DND-41 (cell line): ENCODE measurements around the gene GPR151.

ENCODE experiments used
- ATAC-seq: fragments of 200-7000 bp; cut with Tn5 transposase; 3 replicates; pipeline ENCODE4 v1.9.1; 2021; ENCODE audit warnings: low read depth; ENCODE audit not compliant: insufficient read depth
- DNase-seq: peaks from one replicate; pipeline ENCODE4 v3.0.0-alpha.2; 2020
- H2AFZ ChIP-seq: 2 replicates; pipeline ENCODE4 v1.6.0; 2012; ENCODE audit warnings: low read depth, low read length
- H3K27ac ChIP-seq: 2 replicates; pipeline ENCODE4 v1.5.1; 2012; ENCODE audit warnings: low read length, inconsistent platforms
- H3K27me3 ChIP-seq: fragments of 200-600 bp; sonication (generic); 2 replicates; pipeline ENCODE4 v1.6.0; 2012; ENCODE audit warnings: low read length, mild to moderate bottlenecking, inconsistent platforms; ENCODE audit not compliant: insufficient read depth, poor library complexity
- H3K36me3 ChIP-seq: 2 replicates; pipeline ENCODE4 v1.5.1; 2012; ENCODE audit warnings: low read length, inconsistent platforms; ENCODE audit not compliant: insufficient read depth
- H3K4me1 ChIP-seq: 2 replicates; pipeline ENCODE4 v1.5.1; 2012; ENCODE audit warnings: mild to moderate bottlenecking, low read length; ENCODE audit not compliant: insufficient read depth
- H3K4me2 ChIP-seq: 2 replicates; pipeline ENCODE4 v1.6.0; 2012; ENCODE audit warnings: mild to moderate bottlenecking, moderate library complexity, low read length, inconsistent platforms; ENCODE audit not compliant: insufficient read depth
- H3K4me3 ChIP-seq, 2 experiments: fragments of 200-600 bp in 1 of 2; shearing (Covaris generic) in 1 of 2; 2 replicates each; pipeline ENCODE4 v1.5.1; 2012 to 2016; ENCODE audit warnings: inconsistent platforms in 2 of 2, low read length in 2 of 2, mild to moderate bottlenecking in 2 of 2, low read depth in 1 of 2, moderate library complexity in 1 of 2
- H3K79me2 ChIP-seq: 2 replicates; pipeline ENCODE4 v1.6.0; 2012; ENCODE audit warnings: low read length, inconsistent platforms; ENCODE audit not compliant: insufficient read depth
- H3K9ac ChIP-seq: 2 replicates; pipeline ENCODE4 v1.6.0; 2012; ENCODE audit warnings: low read depth, mild to moderate bottlenecking, inconsistent platforms, low read length, moderate library complexity
- H3K9me3 ChIP-seq: 2 replicates; pipeline ENCODE4 v1.5.1; 2012; ENCODE audit warnings: low read length, moderate library complexity, mild to moderate bottlenecking, inconsistent platforms; ENCODE audit not compliant: insufficient read depth, severe bottlenecking
- H4K20me1 ChIP-seq: 2 replicates; pipeline ENCODE4 v1.6.0; 2012; ENCODE audit warnings: low read length; ENCODE audit not compliant: insufficient read depth
- EZH2 ChIP-seq: IDR thresholded peaks from 3 replicates; pipeline ENCODE4 v1.6.1; 2012; ENCODE audit warnings: borderline replicate concordance, low read depth, mild to moderate bottlenecking, moderate library complexity, low read length, inconsistent platforms; ENCODE audit not compliant: severe bottlenecking
- TF ChIP-seq, protein P1 (sequence below): IDR thresholded peaks from 2 replicates; pipeline ENCODE4 v1.5.1; 2012; ENCODE audit warnings: borderline replicate concordance, low read length, moderate library complexity, mild to moderate bottlenecking; ENCODE audit not compliant: poor library complexity, severe bottlenecking; ENCODE audit errors: extremely low read depth

GPR151 gene

DNA sequence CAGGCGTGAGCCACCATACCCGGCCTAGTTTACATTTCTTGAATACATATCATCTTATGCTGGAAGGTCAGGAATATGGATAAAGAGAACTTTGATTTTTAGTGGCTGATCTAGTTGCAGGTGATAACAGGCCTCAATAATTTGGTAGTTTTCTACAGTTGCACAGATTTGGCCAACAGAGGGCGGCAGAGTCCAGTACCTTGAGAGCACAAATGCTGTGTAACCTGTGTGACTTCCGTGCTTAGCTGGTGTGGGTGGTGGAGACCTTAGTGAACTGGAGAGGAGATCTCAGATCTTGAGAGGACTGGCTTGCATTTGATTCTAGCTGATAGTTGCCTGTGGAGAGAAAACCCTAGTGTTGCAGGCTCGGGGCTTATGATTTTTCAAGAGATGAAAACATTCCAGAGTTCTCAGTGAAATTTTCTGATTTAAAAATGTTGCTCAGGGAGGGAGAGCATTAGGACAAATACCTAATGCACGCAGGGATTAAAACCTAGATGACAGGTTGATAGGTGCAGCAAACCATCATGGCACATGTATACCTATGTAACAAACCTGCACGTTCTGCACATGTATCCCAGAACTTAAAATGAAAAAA is 17.4 kb upstream of the GPR151 start:
- no peak overlapping the region for H3K4me2 ChIP-seq
- no peaks in the 10 kb centered on the region for H3K36me3 ChIP-seq
- H2AFZ ChIP-seq, result no peak overlapping the region

DNA sequence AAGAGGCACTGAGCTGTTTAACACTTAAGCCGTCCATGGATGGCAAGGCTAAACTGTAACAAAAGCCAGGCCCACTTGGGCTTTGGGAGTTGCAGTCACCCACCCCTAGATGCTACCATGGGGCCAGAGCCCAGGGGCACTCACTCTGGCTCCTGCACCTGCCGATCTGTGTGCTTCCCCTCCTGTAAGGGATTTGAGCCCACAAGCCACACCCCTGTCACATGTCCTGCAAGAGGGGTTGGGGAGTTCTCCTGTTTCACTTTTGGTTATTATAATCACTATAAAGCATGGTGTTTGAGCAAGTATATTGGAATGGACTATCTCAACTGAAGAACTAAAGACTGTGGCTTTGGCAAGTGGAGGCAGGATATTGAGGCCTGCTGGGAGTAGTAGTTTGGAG is 14.0 kb upstream of the GPR151 start:
- Histone ChIP-seq H2AFZ (no peak overlapping the region), H3K36me3 (no peaks in the 10 kb centered on the region), H3K79me2 (no peaks in the 10 kb centered on the region), H4K20me1 (no peaks in the 10 kb centered on the region), H3K9ac (no peak overlapping the region), H3K9me3 (no peaks in the 10 kb centered on the region), H3K27me3 (peaks cover 15% of the 10 kb centered on the region), H3K4me3 (no peak overlapping the region), H3K4me2 (no peak overlapping the region), H3K4me1 (no peaks in the 10 kb centered on the region), H3K27ac (no peak overlapping the region)
- no peak for DNase-seq
- TF ChIP-seq, protein P1, sequence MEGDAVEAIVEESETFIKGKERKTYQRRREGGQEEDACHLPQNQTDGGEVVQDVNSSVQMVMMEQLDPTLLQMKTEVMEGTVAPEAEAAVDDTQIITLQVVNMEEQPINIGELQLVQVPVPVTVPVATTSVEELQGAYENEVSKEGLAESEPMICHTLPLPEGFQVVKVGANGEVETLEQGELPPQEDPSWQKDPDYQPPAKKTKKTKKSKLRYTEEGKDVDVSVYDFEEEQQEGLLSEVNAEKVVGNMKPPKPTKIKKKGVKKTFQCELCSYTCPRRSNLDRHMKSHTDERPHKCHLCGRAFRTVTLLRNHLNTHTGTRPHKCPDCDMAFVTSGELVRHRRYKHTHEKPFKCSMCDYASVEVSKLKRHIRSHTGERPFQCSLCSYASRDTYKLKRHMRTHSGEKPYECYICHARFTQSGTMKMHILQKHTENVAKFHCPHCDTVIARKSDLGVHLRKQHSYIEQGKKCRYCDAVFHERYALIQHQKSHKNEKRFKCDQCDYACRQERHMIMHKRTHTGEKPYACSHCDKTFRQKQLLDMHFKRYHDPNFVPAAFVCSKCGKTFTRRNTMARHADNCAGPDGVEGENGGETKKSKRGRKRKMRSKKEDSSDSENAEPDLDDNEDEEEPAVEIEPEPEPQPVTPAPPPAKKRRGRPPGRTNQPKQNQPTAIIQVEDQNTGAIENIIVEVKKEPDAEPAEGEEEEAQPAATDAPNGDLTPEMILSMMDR, result no peak
- TF ChIP-seq EZH2, result no peak
- peak; percentile 62; the same call in 2 of the 3 replicates for ATAC-seq

More for the DNA sequence above, 17.4 kb upstream of the GPR151 start:
- Histone ChIP-seq H3K27ac (no peak overlapping the region), H3K4me1 (no peaks in the 10 kb centered on the region), H3K9me3 (no peaks in the 10 kb centered on the region), H4K20me1 (no peaks in the 10 kb centered on the region), H3K27me3 (peaks cover 4% of the 10 kb centered on the region), H3K79me2 (no peaks in the 10 kb centered on the region), H3K4me3 (no peak overlapping the region), H3K9ac (no peak overlapping the region)
- no peak for TF ChIP-seq EZH2
- TF ChIP-seq, protein P1, result peak; percentile 90
- ATAC-seq (peak; percentile 95), DNase-seq (peak; percentile 76)

DNA sequence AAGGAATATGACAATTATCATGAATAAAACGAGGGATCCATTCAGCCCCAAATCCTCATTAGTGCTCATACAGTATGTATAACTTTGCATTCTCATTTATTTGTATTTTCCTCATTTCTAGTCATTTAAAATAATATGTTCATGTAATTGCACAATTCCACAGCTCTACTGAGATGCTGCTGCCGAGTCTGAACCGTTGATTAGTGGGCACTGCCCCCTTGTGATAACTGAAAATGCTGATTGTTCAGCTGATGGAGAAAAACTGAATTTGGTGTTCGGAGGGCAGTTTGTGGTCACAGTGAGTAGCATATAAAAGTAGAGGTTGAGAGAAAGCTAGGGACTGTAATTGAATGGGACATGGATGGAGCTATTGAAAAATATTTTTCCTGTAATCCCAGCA is 12.2 kb upstream of the GPR151 start:
- Histone ChIP-seq H3K79me2 (no peaks in the 10 kb centered on the region), H3K4me2 (no peak overlapping the region), H3K36me3 (no peaks in the 10 kb centered on the region), H3K27me3 (peaks cover 22% of the 10 kb centered on the region), H3K4me1 (no peaks in the 10 kb centered on the region), H3K9ac (no peak overlapping the region), H3K27ac (no peak overlapping the region), H3K4me3 (no peak overlapping the region), H2AFZ (no peak overlapping the region), H3K9me3 (no peaks in the 10 kb centered on the region), H4K20me1 (no peaks in the 10 kb centered on the region)
- ATAC-seq, result no peak
- no peak for DNase-seq
- TF ChIP-seq, protein P1, result no peak
- TF ChIP-seq EZH2, result no peak
